Fibroblast of skin of left biceps (primary cell): ENCODE measurements around the gene SCAMP2.

Experiments used
- DNase-seq, 2 experiments: peaks; one replicate each; pipeline ENCODE4 v3.0.0-alpha.2; 2013; ENCODE audit warnings: low read depth in 2 of 2

SCAMP2 gene

GRCh38 chr15:74798388-74799254, 74.5 kb downstream of the SCAMP2 start:
- no peak for DNase-seq

- DNase-seq = no peak
These were observed 77.1 kb downstream of the SCAMP2 start for GRCh38 chr15:74795966-74796625.

- DNase-seq = no peak
These were observed 78.2 kb downstream of the SCAMP2 start for GRCh38 chr15:74794970-74795349.

GRCh38 chr15:74794248-74794969, 78.8 kb downstream of the SCAMP2 start:
- DNase-seq = no peak
